Glomerular visceral epithelial cell (primary cell): Measurements from ENCODE around the gene KDF1.
"Not testable (repeated sequence)": the region's sequence is repeated elsewhere in the genome, so short reads cannot be mapped to it uniquely, and the experiment has no call there.

ENCODE experiments used
- DNase-seq: peaks from one replicate; pipeline ENCODE4 v3.0.0-alpha.2; 2016; ENCODE audit errors: extremely low spot score

KDF1 gene

GRCh38 chr1:26956321-26956720 is 3.9 kb downstream of the KDF1 start:
- no peak for DNase-seq

- DNase-seq = no peak
Measured at GRCh38 chr1:26953374-26953773, 6.9 kb downstream of the KDF1 start.

- no peak for DNase-seq
Measured at GRCh38 chr1:26951821-26952497, 8.3 kb downstream of the KDF1 start.

GRCh38 chr1:26951216-26951615 is 9.1 kb downstream of the KDF1 start:
- no peak for DNase-seq

GRCh38 chr1:26950602-26951001 is 9.7 kb downstream of the KDF1 start:
- DNase-seq = no peak

- peak; percentile 15 for DNase-seq
Measured at GRCh38 chr1:26949926-26950319, 10.3 kb downstream of the KDF1 start.

- no peak for DNase-seq
Measured at GRCh38 chr1:26949266-26949925, 10.9 kb downstream of the KDF1 start.

- DNase-seq = not testable (repeated sequence)
Measured at GRCh38 chr1:26948725-26949057, 11.6 kb downstream of the KDF1 start.

- no peak for DNase-seq
Measured at GRCh38 chr1:26946270-26946669, 14.0 kb downstream of the KDF1 start.

GRCh38 chr1:26945728-26946127 is 14.5 kb downstream of the KDF1 start:
- no peak for DNase-seq

- no peak for DNase-seq
Measured at GRCh38 chr1:26945138-26945537, 15.1 kb downstream of the KDF1 start.

- no peak for DNase-seq
Measured at GRCh38 chr1:26942656-26943055, 17.6 kb downstream of the KDF1 start.

- no peak for DNase-seq
Measured at GRCh38 chr1:26941311-26941710, 19.0 kb downstream of the KDF1 start.

- DNase-seq = no peak
Measured at GRCh38 chr1:26938659-26939025, 21.6 kb downstream of the KDF1 start.

GRCh38 chr1:26938004-26938658 is 22.1 kb downstream of the KDF1 start:
- DNase-seq = no peak

- no peak for DNase-seq
Measured at GRCh38 chr1:26936823-26937222, 23.4 kb downstream of the KDF1 start.

- DNase-seq = no peak
Measured at GRCh38 chr1:26932531-26932930, 27.7 kb downstream of the KDF1 start.

GRCh38 chr1:26923711-26924110 is 36.6 kb downstream of the KDF1 start:
- DNase-seq = no peak

- DNase-seq = no peak
Measured at GRCh38 chr1:26922901-26923300, 37.4 kb downstream of the KDF1 start.

GRCh38 chr1:26922431-26922729 is 37.9 kb downstream of the KDF1 start:
- DNase-seq = no peak

- DNase-seq = peak; percentile 97
Measured at GRCh38 chr1:26921540-26922430, 38.5 kb downstream of the KDF1 start, which contains the start of gene NUDC. Gene NUDC, plus strand, starts transcription at chr1:26921743. Its CDS starts 106 bp downstream, at chr1:26921849.

- no peak for DNase-seq
Measured at GRCh38 chr1:26921126-26921539, 39.1 kb downstream of the KDF1 start.
